B cell (primary cell): ENCODE measurements around the gene CACNB4. TPM values are rescaled to one million over a fixed set of nuclear protein-coding genes. Genes with fewer than 3 reads are reported as not detected.

Experiments used
- ATAC-seq: fragments of 200-7000 bp; cut with Tn5 transposase; one replicate; pipeline ENCODE4 v1.10.0; 2021; ENCODE audit warnings: low read depth, mild to moderate bottlenecking, moderate number of reproducible peaks, moderate library complexity
- CTCF ChIA-PET: fragments of 350-600 bp; sonication (Branson Sonifier 250); formaldehyde crosslinking; loops from one replicate; lab custom pipeline; 2021; ENCODE audit warnings: antibody characterized with exemption, inconsistent platforms; lab: Charles Lee
- POLR2A ChIA-PET: fragments of 350-600 bp; sonication (Branson Sonifier 250); formaldehyde crosslinking; loops from one replicate; lab custom pipeline; 2021; ENCODE audit warnings: antibody characterized with exemption; lab: Charles Lee
- DNase-seq: peaks from one replicate; pipeline ENCODE4 v3.0.0; 2013
- H2AFZ ChIP-seq: 2 replicates; pipeline ENCODE4 v1.6.1; 2012; ENCODE audit warnings: mild to moderate bottlenecking, low read depth, low read length; ENCODE audit not compliant: insufficient read depth, poor library complexity, severe bottlenecking
- H3K27ac ChIP-seq, 2 donors: 1 replicate in 1 of 2; 2 replicates in 1 of 2; pipeline ENCODE4 v1.5.1; 2012 to 2013; ENCODE audit warnings: low read length in 2 of 2, mild to moderate bottlenecking in 2 of 2, moderate library complexity in 1 of 2
- H3K27me3 ChIP-seq, 4 experiments: fragments of 200-600 bp in 1 of 4; sonication (generic) in 1 of 4; replicated peaks in 1 of 4; 1 replicate in 2 of 4; 2 replicates in 2 of 4; pipeline versions ENCODE4 v1.6.1 to v1.7.0; 2013 to 2016; ENCODE audit warnings: low read length in 3 of 4, mild to moderate bottlenecking in 2 of 4, mixed read lengths in 1 of 4, moderate library complexity in 1 of 4; ENCODE audit not compliant: insufficient read depth in 4 of 4, control insufficient read depth in 3 of 4; ENCODE audit errors: control extremely low read depth in 1 of 4
- H3K36me3 ChIP-seq, 2 experiments: replicated peaks in 1 of 2; 1 replicate in 1 of 2; 2 replicates in 1 of 2; pipeline versions ENCODE4 v1.6.1 to v1.7.1; 2013; ENCODE audit warnings: low read length in 1 of 2; ENCODE audit not compliant: insufficient read depth in 2 of 2, control insufficient read depth in 1 of 2; ENCODE audit errors: control extremely low read depth in 1 of 2, extremely low read depth in 1 of 2
- H3K4me1 ChIP-seq, 2 donors: fragments of 200-600 bp in 1 of 2; sonication (generic) in 1 of 2; 1 replicate in 1 of 2; 2 replicates in 1 of 2; pipeline versions ENCODE4 v1.5.1 to v1.6.1; 2013 to 2017; ENCODE audit warnings: low read length in 2 of 2; ENCODE audit not compliant: control insufficient read depth in 2 of 2, insufficient read depth in 2 of 2
- H3K4me2 ChIP-seq: replicated peaks from 2 replicates; pipeline ENCODE3; 2012; ENCODE audit warnings: mild to moderate bottlenecking, low read depth, low read length; ENCODE audit not compliant: poor library complexity, severe bottlenecking
- H3K4me3 ChIP-seq, 5 experiments: fragments of 200-600 bp in 1 of 5; sonication (generic) in 1 of 5; 1 replicate in 3 of 5; 2 replicates in 2 of 5; pipeline versions ENCODE4 v1.5.1 to v1.7.0; 2011 to 2016; ENCODE audit warnings: low read length in 4 of 5, mild to moderate bottlenecking in 4 of 5, low read depth in 2 of 5, control low read depth in 1 of 5, moderate library complexity in 1 of 5; ENCODE audit not compliant: insufficient read depth in 1 of 5; ENCODE audit errors: control extremely low read depth in 1 of 5, extremely low read depth in 1 of 5
- H3K79me2 ChIP-seq: fragments of 200-600 bp; sonication (generic); one replicate; pipeline ENCODE4 v1.6.0; 2016; ENCODE audit warnings: low read length; ENCODE audit not compliant: control insufficient read depth, insufficient read depth
- H3K9ac ChIP-seq: fragments of 200-600 bp; sonication (generic); 2 replicates; pipeline ENCODE4 v1.6.1; 2017; ENCODE audit warnings: mild to moderate bottlenecking, low read length, moderate library complexity
- H3K9me3 ChIP-seq, 3 donors: one replicate each; pipeline versions ENCODE4 v1.6.1 to v1.7.1; 2013; ENCODE audit warnings: low read length in 2 of 3; ENCODE audit not compliant: control insufficient read depth in 2 of 3, insufficient read depth in 1 of 3; ENCODE audit errors: control extremely low read depth in 1 of 3
- H4K20me1 ChIP-seq: 2 replicates; pipeline ENCODE4 v1.6.0; 2012; ENCODE audit warnings: mild to moderate bottlenecking, low read length; ENCODE audit not compliant: insufficient read depth, control insufficient read depth, poor library complexity, severe bottlenecking
- H3K27ac Mint-ChIP-seq: one replicate; pipeline ENCODE4 v1.8.0; 2021; ENCODE audit warnings: mixed read lengths
- H3K27me3 Mint-ChIP-seq: one replicate; pipeline ENCODE4 v1.8.0; 2021; ENCODE audit warnings: mixed read lengths
- H3K4me1 Mint-ChIP-seq: one replicate; pipeline ENCODE4 v1.8.0; 2021; ENCODE audit warnings: mixed read lengths
- H3K4me3 Mint-ChIP-seq: one replicate; pipeline ENCODE4 v1.8.0; 2021; ENCODE audit warnings: mixed read lengths
- H3K9me3 Mint-ChIP-seq: one replicate; pipeline ENCODE4 v1.8.0; 2022; ENCODE audit warnings: mixed read lengths; ENCODE audit not compliant: insufficient read depth
- EZH2 ChIP-seq: IDR thresholded peaks from 2 replicates; pipeline ENCODE4 v1.6.1; 2012; ENCODE audit warnings: borderline replicate concordance, low read depth, mild to moderate bottlenecking, moderate library complexity, low read length; ENCODE audit not compliant: insufficient read depth, poor library complexity, severe bottlenecking
- WGBS: methylation state at CpG from one replicate; pipeline ENCODE4 v1.1.5; 2013; ENCODE audit warnings: missing lambda C conversion rate; ENCODE audit not compliant: insufficient coverage; 5-methylcytosine and 5-hydroxymethylcytosine counted together
- intact Hi-C: fragments of 100-400 bp; cut with micrococcal nuclease; formaldehyde crosslinking; loops from one replicate; pipeline ENCODE4 v1.10.0; 2022
- polyA plus RNA-seq: library from polyadenylated mRNA; depleted of rRNA; stranded (reverse); fragments of >200 nt; gene quantifications from 2 replicates; pipeline ENCODE4 v1.2.3, GENCODE V29; 2012
- total RNA-seq, 2 donors: library from RNA; stranded (reverse); fragments of 120-200 nt in 1 of 2; gene quantifications; 1 replicate in 1 of 2; 2 replicates in 1 of 2; pipeline versions ENCODE4 v1.2.3 to v1.2.4, GENCODE V29; 2013 to 2022
- TF ChIP-seq, protein P1 (sequence below): fragments of 200-600 bp; IDR thresholded peaks from one replicate; pipeline ENCODE4 v1.8.0; 2022; ENCODE audit warnings: antibody characterized with exemption, mild to moderate bottlenecking

Gene CACNB4
- total and polyA plus RNA-seq, 2 donors (not counting 1 experiment from before 2014, with no cell fraction given), result 0.12 to 1.4 TPM

DNA sequence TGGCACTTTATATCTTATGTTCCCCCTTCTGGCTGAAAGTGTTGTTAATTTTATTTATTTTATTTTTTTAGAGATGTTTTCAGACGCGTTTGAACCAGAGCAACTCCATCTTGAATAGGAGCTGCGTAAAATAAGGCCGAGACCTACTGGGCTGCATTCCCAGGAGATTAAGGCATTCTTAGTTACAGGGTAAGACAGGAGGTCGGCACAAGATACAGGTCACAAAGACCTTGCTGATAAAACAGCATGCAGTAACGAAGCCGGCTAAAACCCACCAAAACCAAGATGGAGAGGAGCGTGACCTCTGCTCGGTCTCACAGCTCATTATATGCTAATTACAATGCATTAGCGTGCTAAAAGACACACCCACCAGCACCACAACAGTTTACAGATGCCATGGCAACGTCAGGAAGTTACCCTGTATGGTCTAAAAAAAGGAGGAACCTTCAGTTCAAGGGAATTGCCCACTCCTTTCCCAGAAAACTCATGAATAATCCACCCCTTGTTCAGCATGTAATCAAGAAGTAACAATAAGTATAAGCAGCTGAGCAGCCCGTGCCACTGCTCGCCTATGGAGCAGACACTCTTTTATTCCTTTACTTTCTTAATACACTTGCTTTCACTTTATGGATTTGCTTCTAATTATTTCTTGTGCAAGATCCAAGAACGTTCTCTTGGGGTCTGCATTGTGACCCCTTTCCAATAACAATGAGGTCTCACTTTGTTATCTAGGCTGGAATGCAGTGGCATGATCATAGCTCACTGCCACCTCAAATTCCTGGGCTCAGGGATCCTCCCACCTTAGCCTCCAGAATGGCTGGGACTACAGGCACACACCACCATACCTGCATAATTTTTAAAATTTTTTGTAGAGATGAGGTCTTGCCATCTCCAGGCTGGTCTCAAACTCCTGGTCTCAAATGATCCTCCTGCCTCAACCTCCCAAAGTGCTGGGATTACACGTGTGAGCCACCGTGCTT is 55.9 kb downstream of the CACNB4 start:
- peaks cover 12% of the 10 kb centered on the region for H3K4me1 Mint-ChIP-seq
- Histone ChIP-seq H3K9me3 (no peaks in the 10 kb centered on the region), H3K36me3 (no peaks in the 10 kb centered on the region), H3K27ac (no peak overlapping the region), H3K79me2 (no peaks in the 10 kb centered on the region), H4K20me1 (no peaks in the 10 kb centered on the region), H3K4me2 (no peak overlapping the region), H3K4me1 (peaks cover 11 to 15% of the 10 kb centered on the region in 2 donors), H3K4me3 (no peak overlapping the region), H3K27me3 (no peaks in the 10 kb centered on the region), H3K9ac (no peak overlapping the region), H2AFZ (no peak overlapping the region)
- no peaks in the 10 kb centered on the region for H3K27me3 Mint-ChIP-seq
- CTCF ChIA-PET, result no interaction called here
- no peak overlapping the region for H3K27ac Mint-ChIP-seq
- no peaks in the 10 kb centered on the region for H3K9me3 Mint-ChIP-seq
- POLR2A ChIA-PET, result no interaction called here
- TF ChIP-seq EZH2, result no peak
- TF ChIP-seq, protein P1, sequence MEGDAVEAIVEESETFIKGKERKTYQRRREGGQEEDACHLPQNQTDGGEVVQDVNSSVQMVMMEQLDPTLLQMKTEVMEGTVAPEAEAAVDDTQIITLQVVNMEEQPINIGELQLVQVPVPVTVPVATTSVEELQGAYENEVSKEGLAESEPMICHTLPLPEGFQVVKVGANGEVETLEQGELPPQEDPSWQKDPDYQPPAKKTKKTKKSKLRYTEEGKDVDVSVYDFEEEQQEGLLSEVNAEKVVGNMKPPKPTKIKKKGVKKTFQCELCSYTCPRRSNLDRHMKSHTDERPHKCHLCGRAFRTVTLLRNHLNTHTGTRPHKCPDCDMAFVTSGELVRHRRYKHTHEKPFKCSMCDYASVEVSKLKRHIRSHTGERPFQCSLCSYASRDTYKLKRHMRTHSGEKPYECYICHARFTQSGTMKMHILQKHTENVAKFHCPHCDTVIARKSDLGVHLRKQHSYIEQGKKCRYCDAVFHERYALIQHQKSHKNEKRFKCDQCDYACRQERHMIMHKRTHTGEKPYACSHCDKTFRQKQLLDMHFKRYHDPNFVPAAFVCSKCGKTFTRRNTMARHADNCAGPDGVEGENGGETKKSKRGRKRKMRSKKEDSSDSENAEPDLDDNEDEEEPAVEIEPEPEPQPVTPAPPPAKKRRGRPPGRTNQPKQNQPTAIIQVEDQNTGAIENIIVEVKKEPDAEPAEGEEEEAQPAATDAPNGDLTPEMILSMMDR, result no peak
- ATAC-seq (no peak), DNase-seq (no peak)
- intact Hi-C loops, result no loop called here
- H3K4me3 Mint-ChIP-seq, result no peak overlapping the region
- WGBS, result 89% methylated on average over 12 of the region's 16 CpGs

DNA sequence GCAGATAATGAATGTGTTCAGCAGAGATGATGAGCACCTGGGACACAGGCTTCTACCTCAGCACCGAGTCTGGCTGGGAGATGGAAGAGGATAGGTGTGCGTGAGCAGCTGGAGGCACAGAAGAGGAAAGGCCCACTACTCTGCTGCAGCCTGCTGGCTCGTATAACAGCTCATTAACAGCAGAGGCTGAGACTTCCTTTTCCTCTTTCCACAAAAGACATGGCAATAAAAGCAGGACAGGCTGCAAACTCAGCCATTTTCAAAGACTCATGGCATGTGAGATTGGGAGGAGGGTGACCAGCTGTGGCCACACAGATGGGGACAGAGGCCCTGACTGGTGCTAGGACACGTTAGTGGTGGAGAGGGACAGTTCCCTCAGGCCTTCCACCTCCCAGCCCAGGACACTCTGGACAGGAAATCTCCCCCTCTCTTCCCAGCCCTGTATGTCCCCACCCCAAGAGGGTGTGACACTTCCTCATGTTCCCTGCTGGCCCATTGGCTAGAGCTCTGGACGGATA is 60.3 kb downstream of the CACNB4 start:
- ATAC-seq, result no peak
- Histone ChIP-seq H3K36me3 (no peaks in the 10 kb centered on the region), H3K4me3 (no peak overlapping the region), H3K27me3 (no peaks in the 10 kb centered on the region), H3K27ac (no peak overlapping the region), H3K4me1 (no peaks in the 10 kb centered on the region), H4K20me1 (no peaks in the 10 kb centered on the region), H2AFZ (no peak overlapping the region), H3K4me2 (no peak overlapping the region), H3K79me2 (no peaks in the 10 kb centered on the region), H3K9ac (no peak overlapping the region), H3K9me3 (no peaks in the 10 kb centered on the region)
- TF ChIP-seq EZH2, result no peak
- TF ChIP-seq, protein P1, result no peak
- WGBS, result 38% methylated on average over 1 of the region's 5 CpGs
- DNase-seq, result no peak
- no peak overlapping the region for H3K27ac Mint-ChIP-seq
- H3K4me3 Mint-ChIP-seq, result no peak overlapping the region
- intact Hi-C loops, result loop anchor here (10.0 kb wide), 2 partner anchors 136 to 706 kb away; partner anchors contain the start of gene STAM2
- no peaks in the 10 kb centered on the region for H3K4me1 Mint-ChIP-seq
- no peaks in the 10 kb centered on the region for H3K9me3 Mint-ChIP-seq
- POLR2A ChIA-PET, result no interaction called here
- CTCF ChIA-PET, result interaction anchor here (0.6 to 9.0 kb wide), 11 partner anchors 10 to 1482 kb away, joined by 3 to 87 read pairs (median 3); partner anchors contain the start of gene STAM2
- H3K27me3 Mint-ChIP-seq, result no peaks in the 10 kb centered on the region
